Thymus (tissue), 11 donors: ENCODE data around the gene CRCP. TPM values are rescaled to one million over a fixed set of nuclear protein-coding genes. Genes with fewer than 3 reads are reported as not detected.
"Not testable (repeated sequence)": the region's sequence is repeated elsewhere in the genome, so short reads cannot be mapped to it uniquely, and the experiment has no call there.

Source experiments
- DNase-seq, 9 donors: peaks; one replicate each; pipeline ENCODE4 v3.0.0-alpha.2; 2013; ENCODE audit warnings: low spot score in 9 of 9, low read depth in 6 of 9, missing footprints in 1 of 9
- H3K27ac ChIP-seq, 2 donors: one replicate each; pipeline ENCODE4 v1.5.1; 2013; ENCODE audit warnings: control low read depth in 1 of 2, low read depth in 1 of 2, low read length in 1 of 2, mild to moderate bottlenecking in 1 of 2, moderate library complexity in 1 of 2
- H3K27me3 ChIP-seq, 2 donors: one replicate each; pipeline ENCODE4 v1.5.1; 2013; ENCODE audit warnings: low read length in 1 of 2; ENCODE audit not compliant: control insufficient read depth in 2 of 2, insufficient read depth in 1 of 2
- H3K36me3 ChIP-seq, 2 donors: one replicate each; pipeline ENCODE4 v1.5.1; 2013; ENCODE audit warnings: low read length in 1 of 2, mild to moderate bottlenecking in 1 of 2, moderate library complexity in 1 of 2; ENCODE audit not compliant: control insufficient read depth in 2 of 2, insufficient read depth in 2 of 2
- H3K4me1 ChIP-seq, 2 donors: one replicate each; pipeline ENCODE4 v1.5.1; 2013; ENCODE audit warnings: low read length in 2 of 2; ENCODE audit not compliant: control insufficient read depth in 2 of 2, insufficient read depth in 2 of 2
- H3K4me3 ChIP-seq, 2 donors: one replicate each; pipeline ENCODE4 v1.5.1; 2013; ENCODE audit warnings: low read length in 2 of 2, control low read depth in 1 of 2, mild to moderate bottlenecking in 1 of 2
- H3K9me3 ChIP-seq, 2 donors: one replicate each; pipeline ENCODE4 v1.5.1; 2013; ENCODE audit warnings: low read length in 1 of 2, mild to moderate bottlenecking in 1 of 2; ENCODE audit not compliant: control insufficient read depth in 2 of 2, insufficient read depth in 1 of 2
- WGBS: extraction: QIAGEN DNeasy Blood & Tissue Kit; methylation state at CpG from one replicate; pipeline ENCODE4 v1.1.7; 2013; 5-methylcytosine and 5-hydroxymethylcytosine counted together
- polyA plus RNA-seq: library from polyadenylated mRNA; stranded (reverse); fragments of 200-250 nt; gene quantifications from one replicate; pipeline ENCODE4 v1.2.3, GENCODE V29; 2013
- total RNA-seq: library from RNA; stranded (reverse); fragments of 120-200 nt; gene quantifications from one replicate; pipeline ENCODE4 v1.2.4, GENCODE V29; 2013
- donor health status: healthy.

The CRCP gene
- total and polyA plus RNA-seq, 2 donors = 18.8 to 23.6 TPM

GRCh38 chr7:66100408-66101050, 14.1 kb upstream of the CRCP start:
- no peaks in the 10 kb centered on the region for H3K27me3 ChIP-seq
- 91% methylated on average over 12 of the region's 12 CpGs for WGBS
- H3K9me3 ChIP-seq = no peaks in the 10 kb centered on the region
- H3K4me1 ChIP-seq = peaks cover 3 to 9% of the 10 kb centered on the region in 2 donors
- no peak for DNase-seq
- no peak overlapping the region for H3K27ac ChIP-seq
- H3K4me3 ChIP-seq = no peak overlapping the region
- H3K36me3 ChIP-seq = no peaks in the 10 kb centered on the region

DNA sequence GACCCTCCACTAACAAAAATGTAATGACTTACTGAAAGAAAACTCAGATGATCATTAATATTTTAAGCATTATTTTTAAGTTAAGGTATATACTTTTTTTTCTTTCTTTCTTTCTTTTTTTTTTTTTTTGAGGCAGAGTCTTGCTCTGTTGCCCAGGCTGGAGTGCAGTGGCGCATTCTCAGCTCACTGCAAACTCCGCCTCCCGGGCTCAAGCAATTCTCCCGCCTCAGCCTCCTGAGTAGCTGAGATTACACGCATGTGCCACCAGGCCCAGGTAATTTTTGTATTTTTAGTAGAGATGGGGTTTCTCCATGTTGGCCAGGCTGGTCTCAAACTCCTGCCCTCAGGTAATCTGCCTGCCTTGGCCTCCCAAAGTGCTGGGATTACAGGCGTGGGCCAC, 12.5 kb upstream of the CRCP start:
- not testable (repeated sequence) for H3K4me3 ChIP-seq, H3K9me3 ChIP-seq, H3K27ac ChIP-seq, DNase-seq, H3K27me3 ChIP-seq, H3K4me1 ChIP-seq, H3K36me3 ChIP-seq
- 98% methylated on average over 6 of the region's 6 CpGs for WGBS

DNA sequence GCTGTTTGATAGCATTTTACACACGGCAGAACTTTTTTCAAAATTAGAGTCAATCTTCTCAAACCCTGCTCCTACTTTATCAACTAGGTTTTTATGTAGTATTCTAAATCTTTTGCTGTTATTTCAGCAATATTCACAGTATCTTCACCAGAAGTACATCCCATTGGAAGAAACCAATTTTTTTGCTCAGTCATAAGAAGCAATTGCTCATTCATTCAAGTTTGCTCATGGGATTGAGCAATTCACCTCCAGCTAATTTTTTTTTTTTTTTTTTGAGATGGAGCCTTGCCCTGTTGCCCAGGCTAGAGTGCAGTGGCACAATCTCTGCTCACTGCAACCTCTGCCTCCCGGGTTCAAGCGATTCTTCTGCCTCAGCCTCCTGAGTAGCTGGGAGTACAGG, 10.7 kb upstream of the CRCP start:
- H3K27me3 ChIP-seq, H3K27ac ChIP-seq, DNase-seq, H3K36me3 ChIP-seq, H3K4me3 ChIP-seq, H3K9me3 ChIP-seq, H3K4me1 ChIP-seq: not testable (repeated sequence)
- WGBS = 98% methylated on average over 3 of the region's 3 CpGs

GRCh38 chr7:66105263-66105748, 9.3 kb upstream of the CRCP start:
- 98% methylated on average over 5 of the region's 5 CpGs for WGBS
- Histone ChIP-seq H3K36me3 (no peaks in the 10 kb centered on the region), H3K4me3 (no peak overlapping the region), H3K9me3 (no peaks in the 10 kb centered on the region), H3K27ac (no peak overlapping the region), H3K27me3 (no peaks in the 10 kb centered on the region), H3K4me1 (peaks cover under 1 to 2% of the 10 kb centered on the region in 2 donors)
- no peak for DNase-seq

DNA sequence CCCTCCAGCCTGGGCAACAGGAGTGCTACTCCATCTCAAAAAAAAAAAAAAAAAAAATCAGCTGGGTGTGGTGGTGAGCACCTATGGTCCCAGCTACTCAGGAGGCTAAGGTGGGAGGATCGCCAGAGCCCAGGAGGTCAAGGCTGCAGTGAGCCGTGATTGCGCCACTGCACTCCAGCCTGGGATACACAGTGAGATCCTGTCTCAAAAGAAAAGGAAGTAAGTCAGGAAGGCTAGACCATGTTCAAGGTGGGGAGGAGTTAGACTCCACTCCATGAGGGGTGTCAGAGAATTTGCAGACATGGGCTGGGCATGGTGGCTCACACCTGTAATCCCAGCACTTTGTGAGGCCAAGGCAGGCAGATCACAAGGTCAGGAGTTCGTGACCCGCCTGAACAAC, 6.2 kb upstream of the CRCP start:
- not testable (repeated sequence) for H3K9me3 ChIP-seq, DNase-seq, H3K36me3 ChIP-seq, H3K27ac ChIP-seq, H3K4me3 ChIP-seq, H3K27me3 ChIP-seq, H3K4me1 ChIP-seq
- 97% methylated on average over 5 of the region's 5 CpGs for WGBS

- WGBS = 76% methylated on average over 9 of the region's 9 CpGs
- no peak for DNase-seq
- H3K27me3 ChIP-seq = no peaks in the 10 kb centered on the region
- H3K4me3 ChIP-seq = no peak overlapping the region
- H3K36me3 ChIP-seq = no peaks in the 10 kb centered on the region
- H3K9me3 ChIP-seq = no peaks in the 10 kb centered on the region
- no peak overlapping the region for H3K27ac ChIP-seq
- H3K4me1 ChIP-seq = peaks cover under 1 to 6% of the 10 kb centered on the region in 2 donors
Measured at GRCh38 chr7:66110856-66111255, 3.8 kb upstream of the CRCP start.

DNA sequence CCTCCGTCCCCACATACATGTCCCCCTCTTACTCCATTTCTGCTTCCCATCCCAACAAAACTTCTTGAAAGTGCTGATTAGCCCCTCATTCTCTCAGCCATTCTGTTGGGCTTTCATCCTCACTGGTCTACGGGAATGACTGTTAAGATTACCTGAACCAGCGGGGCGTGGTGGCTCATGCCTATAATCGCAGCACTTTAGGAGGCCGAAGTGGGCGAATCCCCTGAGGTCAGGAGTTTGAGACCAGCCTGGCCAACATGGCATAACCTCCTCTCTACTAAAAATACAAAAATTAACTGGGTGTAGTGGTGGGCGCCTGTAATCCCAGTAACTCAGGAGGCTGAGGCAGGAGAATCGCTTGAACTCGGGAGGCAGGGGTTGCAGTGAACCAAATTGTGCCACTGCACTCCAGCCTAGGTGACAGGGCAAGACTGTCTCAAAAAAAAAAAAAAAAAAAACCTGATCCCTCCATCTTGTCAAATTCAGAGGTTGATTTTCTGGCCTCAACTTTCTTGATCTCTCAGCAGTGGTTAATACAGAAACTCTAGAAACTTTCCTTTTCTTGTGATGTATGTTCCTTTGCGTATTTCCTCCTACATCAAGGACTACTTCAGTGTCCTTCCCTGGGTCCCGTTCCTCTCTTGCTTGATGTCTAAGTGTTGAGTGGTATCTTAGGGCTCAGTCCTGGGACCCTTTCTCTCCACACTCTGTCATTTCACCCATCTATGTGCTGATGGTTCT, 2.2 kb downstream of the CRCP start:
- 98% methylated on average over 12 of the region's 12 CpGs for WGBS
- peaks cover 4 to 12% of the 10 kb centered on the region in 2 donors for H3K4me1 ChIP-seq
- not testable (repeated sequence) for DNase-seq, H3K27ac ChIP-seq, H3K4me3 ChIP-seq, H3K36me3 ChIP-seq, H3K9me3 ChIP-seq, H3K27me3 ChIP-seq

- H3K4me1 ChIP-seq = peaks cover 4 to 12% of the 10 kb centered on the region in 2 donors
- 94% methylated on average over 3 of the region's 3 CpGs for WGBS
Measured at GRCh38 chr7:66118603-66119002, 4.0 kb downstream of the CRCP start.

DNA sequence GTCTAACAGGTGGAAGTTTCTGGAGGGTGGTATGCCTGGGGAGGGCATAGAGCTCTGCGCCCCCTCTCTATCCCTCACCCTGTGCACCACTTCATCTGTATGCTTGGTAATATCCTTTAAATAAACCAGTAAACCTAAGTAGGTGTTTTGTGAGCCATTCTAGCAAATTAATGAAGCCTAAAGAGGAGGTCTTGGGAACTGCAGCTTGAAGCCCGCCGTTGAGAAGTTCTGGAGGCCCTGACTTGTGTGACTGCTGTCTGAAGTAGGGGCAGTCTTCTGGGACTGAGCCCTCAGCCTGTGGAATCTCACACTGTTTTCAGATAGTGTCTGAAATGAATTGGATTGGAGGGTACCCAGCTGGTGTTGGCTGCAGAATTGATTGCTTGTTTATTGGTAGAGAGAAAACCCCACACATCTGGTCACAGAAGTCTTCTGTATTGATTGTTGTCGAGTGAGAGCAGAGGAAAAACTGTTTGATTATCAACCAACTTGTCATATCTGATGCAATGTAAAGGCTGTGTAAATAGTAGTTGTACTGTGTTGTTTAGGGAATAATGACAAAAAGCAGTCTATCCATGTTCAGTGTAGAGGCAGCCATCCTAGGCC, 4.7 kb downstream of the CRCP start:
- Histone ChIP-seq H3K4me3 (no peak overlapping the region), H3K9me3 (no peaks in the 10 kb centered on the region), H3K4me1 (peaks cover 4 to 9% of the 10 kb centered on the region in 2 donors), H3K27me3 (no peaks in the 10 kb centered on the region), H3K27ac (no peak overlapping the region), H3K36me3 (peaks cover 0 to 4% of the 10 kb centered on the region in 2 donors)
- WGBS = 97% methylated on average over 4 of the region's 4 CpGs
- no peak for DNase-seq

More at GRCh38 chr7:66118603-66119002, 4.0 kb downstream of the CRCP start:
- Histone ChIP-seq H3K9me3 (no peaks in the 10 kb centered on the region), H3K27me3 (no peaks in the 10 kb centered on the region), H3K4me3 (no peak overlapping the region), H3K27ac (no peak overlapping the region), H3K36me3 (peaks cover 0 to 4% of the 10 kb centered on the region in 2 donors)
- DNase-seq = no peak
